ENCODE results near the gene TSPAN11.

Gene TSPAN11

GRCh38 chr12:30884799-30885198, 41.7 kb upstream of the TSPAN11 start:
- H3K9ac ChIP-seq (ENCODE audit: low read length), result no peak overlapping the region
- no peaks in the 10 kb centered on the region; the same call in 1 of the 2 replicates for H3K9me3 ChIP-seq (ENCODE audit: insufficient read depth, low read length)
- H3K9me2 ChIP-seq (replicated peaks; ENCODE audit: insufficient read depth, low read length), result no peaks in the 10 kb centered on the region
- TF ChIP-seq CTCF (IDR thresholded peaks at IDR 0.05; ENCODE audit: insufficient read depth, low read length, poor library complexity, severe bottlenecking) (no peak), EZH2phosphoT487 (conservative IDR thresholded peaks at IDR 0.05; ENCODE audit: low read length) (no peak)
- no peaks in the 10 kb centered on the region for H3K27me3 ChIP-seq (ENCODE audit: low read length)
- no peaks in the 10 kb centered on the region for H4K20me1 ChIP-seq (ENCODE audit: low read depth, low read length)
- H3K4me2 ChIP-seq (ENCODE audit: low read depth, low read length, poor library complexity, severe bottlenecking), result no peak overlapping the region
- no peak overlapping the region for H3K27ac ChIP-seq (ENCODE audit: low read depth, low read length)
- H3K36me3 ChIP-seq (ENCODE audit: low read length), result no peaks in the 10 kb centered on the region
- no peak overlapping the region for H2AFZ ChIP-seq (ENCODE audit: low read depth, low read length, severe bottlenecking)
- H3K79me2 ChIP-seq (ENCODE audit: insufficient read depth, low read length), result no peaks in the 10 kb centered on the region
- no peaks in the 10 kb centered on the region for H3F3A ChIP-seq (ENCODE audit: insufficient read depth)
- H3K4me3 ChIP-seq (ENCODE audit: insufficient read depth, low read length, poor library complexity, severe bottlenecking), result no peak overlapping the region

DNA sequence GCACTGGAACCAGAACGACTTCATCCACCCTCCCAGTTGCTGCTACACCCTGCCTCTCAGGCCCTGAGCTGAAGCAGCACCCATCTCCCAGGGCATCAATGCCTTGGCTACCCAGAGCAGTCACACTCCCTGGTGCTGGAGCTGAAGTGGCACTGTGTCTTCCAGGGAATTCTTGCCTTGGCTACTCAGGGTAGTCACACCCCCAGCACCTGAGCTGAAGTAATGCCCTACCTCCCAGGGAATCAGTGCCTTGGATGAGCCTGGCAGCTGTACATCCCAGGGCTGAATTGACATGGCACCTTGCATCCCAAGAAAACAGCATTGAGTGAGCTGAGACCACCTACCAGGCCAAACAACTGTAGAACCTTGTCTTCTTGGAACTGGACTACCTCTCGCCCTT, 41.2 kb upstream of the TSPAN11 start:
- no peaks in the 10 kb centered on the region; the same call in 1 of the 2 replicates for H3K9me3 ChIP-seq (ENCODE audit: insufficient read depth, low read length)
- H3K9me2 ChIP-seq (replicated peaks; ENCODE audit: insufficient read depth, low read length), result no peaks in the 10 kb centered on the region
- no peak overlapping the region for H2AFZ ChIP-seq (ENCODE audit: low read depth, low read length, severe bottlenecking)
- H3K9ac ChIP-seq (ENCODE audit: low read length), result no peak overlapping the region
- no peaks in the 10 kb centered on the region for H3F3A ChIP-seq (ENCODE audit: insufficient read depth)
- no peaks in the 10 kb centered on the region for H3K27me3 ChIP-seq (ENCODE audit: low read length)
- no peak overlapping the region for H3K4me2 ChIP-seq (ENCODE audit: low read depth, low read length, poor library complexity, severe bottlenecking)
- no peaks in the 10 kb centered on the region for H3K79me2 ChIP-seq (ENCODE audit: insufficient read depth, low read length)
- H3K4me3 ChIP-seq (ENCODE audit: insufficient read depth, low read length, poor library complexity, severe bottlenecking), result no peak overlapping the region
- no peaks in the 10 kb centered on the region for H4K20me1 ChIP-seq (ENCODE audit: low read depth, low read length)
- TF ChIP-seq CTCF (IDR thresholded peaks at IDR 0.05; ENCODE audit: insufficient read depth, low read length, poor library complexity, severe bottlenecking) (no peak), EZH2phosphoT487 (conservative IDR thresholded peaks at IDR 0.05; ENCODE audit: low read length) (no peak)
- no peaks in the 10 kb centered on the region for H3K36me3 ChIP-seq (ENCODE audit: low read length)
- no peak overlapping the region for H3K27ac ChIP-seq (ENCODE audit: low read depth, low read length)

DNA sequence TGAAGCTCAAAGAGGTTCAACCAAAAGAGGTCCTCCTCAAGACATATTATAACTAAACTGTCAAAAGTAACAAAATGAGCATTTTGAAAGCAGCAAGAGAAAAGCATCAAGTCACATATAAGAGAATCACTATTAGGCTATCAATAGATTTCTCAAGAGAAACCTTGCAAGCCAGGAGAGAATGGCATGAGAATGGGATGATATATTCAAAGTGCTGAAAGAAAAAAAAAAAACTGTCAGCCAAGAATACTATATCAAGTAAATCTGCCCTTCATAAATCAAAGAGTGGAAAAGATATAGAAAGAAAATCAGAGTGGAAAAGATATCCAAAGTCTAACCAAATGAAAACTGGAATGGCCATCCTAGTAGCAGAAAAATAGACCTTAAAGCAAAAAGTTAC, 39.3 kb upstream of the TSPAN11 start:
- Histone ChIP-seq H3K79me2 (ENCODE audit: insufficient read depth, low read length) (no peaks in the 10 kb centered on the region), H3K36me3 (ENCODE audit: low read length) (no peaks in the 10 kb centered on the region), H2AFZ (ENCODE audit: low read depth, low read length, severe bottlenecking) (no peak overlapping the region), H3K4me2 (ENCODE audit: low read depth, low read length, poor library complexity, severe bottlenecking) (no peak overlapping the region), H3K9me3 (ENCODE audit: insufficient read depth, low read length) (no peaks in the 10 kb centered on the region; the same call in 1 of the 2 replicates), H3K27ac (ENCODE audit: low read depth, low read length) (no peak overlapping the region), H4K20me1 (ENCODE audit: low read depth, low read length) (no peaks in the 10 kb centered on the region), H3F3A (ENCODE audit: insufficient read depth) (no peaks in the 10 kb centered on the region), H3K9me2 (replicated peaks; ENCODE audit: insufficient read depth, low read length) (no peaks in the 10 kb centered on the region), H3K9ac (ENCODE audit: low read length) (no peak overlapping the region), H3K27me3 (ENCODE audit: low read length) (no peaks in the 10 kb centered on the region), H3K4me3 (ENCODE audit: insufficient read depth, low read length, poor library complexity, severe bottlenecking) (no peak overlapping the region)
- TF ChIP-seq EZH2phosphoT487 (conservative IDR thresholded peaks at IDR 0.05; ENCODE audit: low read length) (no peak), CTCF (IDR thresholded peaks at IDR 0.05; ENCODE audit: insufficient read depth, low read length, poor library complexity, severe bottlenecking) (no peak)

All from SU-DHL-6 (cell line).